Kidney capillary endothelial cell (primary cell): ENCODE data around the gene MYORG.
A peak's percentile ranks its signal among the peaks of the same experiment; 100 is the strongest.

Experiments used
- DNase-seq: peaks from one replicate; pipeline ENCODE4 v3.0.0-alpha.2; 2018; ENCODE audit warnings: low spot score

The MYORG gene

DNA sequence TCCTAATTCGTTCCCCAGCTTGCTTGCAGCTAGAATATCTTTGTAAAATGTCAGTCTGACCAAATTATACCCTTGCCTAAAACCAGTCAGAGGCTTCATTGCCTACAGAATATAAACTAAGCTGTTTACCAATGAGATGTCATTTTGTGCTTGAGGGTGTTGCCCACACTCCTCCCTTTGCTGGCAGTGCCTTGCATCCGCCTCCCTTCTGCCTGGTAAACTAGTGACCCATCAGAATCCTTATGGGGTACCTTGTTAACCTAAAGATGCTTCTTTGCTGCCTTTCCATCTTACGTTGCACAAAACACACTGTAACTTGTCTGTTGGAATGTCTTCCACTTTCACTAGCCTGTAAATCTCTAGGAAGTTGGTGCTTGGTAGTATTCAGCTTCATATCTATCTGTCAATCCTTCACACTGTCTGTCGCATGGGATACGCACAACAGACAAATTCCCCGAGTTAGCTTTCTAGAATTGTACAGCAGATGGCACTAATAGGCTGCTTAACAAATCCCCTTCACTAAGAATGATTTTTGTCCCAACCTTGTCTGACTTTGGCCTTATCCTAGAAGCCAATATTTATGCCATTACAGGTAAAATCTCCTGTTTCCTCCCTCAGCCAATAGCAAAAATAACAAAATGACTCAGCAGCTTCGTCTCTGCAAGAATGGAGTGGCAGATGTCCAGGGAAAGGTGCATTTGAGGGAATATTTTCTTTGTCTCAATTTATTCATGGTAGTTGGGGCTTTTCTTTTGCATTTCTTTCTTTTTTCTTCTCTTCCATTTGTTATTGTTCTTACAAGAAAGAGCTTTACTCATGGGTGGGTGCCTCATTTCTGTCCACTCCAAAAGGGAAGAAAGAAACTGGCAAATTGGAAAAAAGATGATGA, 44.4 kb downstream of the MYORG start:
- DNase-seq: peak; percentile 56

DNA sequence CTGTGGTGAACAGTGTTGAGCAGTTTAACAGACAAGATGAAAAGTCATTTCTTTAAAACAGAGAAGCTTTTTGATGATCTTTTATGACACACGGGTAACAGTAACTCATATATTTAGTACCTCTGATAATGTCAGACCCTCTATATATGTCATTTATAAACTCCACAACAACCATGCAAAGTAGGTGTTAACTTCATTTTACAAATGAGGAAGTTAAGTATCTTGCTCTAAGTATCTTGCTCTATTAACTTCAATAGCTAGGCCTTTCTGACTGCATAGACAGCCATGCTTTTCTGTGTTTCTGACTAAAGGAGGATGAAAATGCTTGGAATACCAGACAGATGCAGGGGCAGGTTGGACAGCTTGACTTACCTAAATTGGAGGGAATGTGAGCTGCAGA, 45.5 kb downstream of the MYORG start:
- DNase-seq: no peak

DNA sequence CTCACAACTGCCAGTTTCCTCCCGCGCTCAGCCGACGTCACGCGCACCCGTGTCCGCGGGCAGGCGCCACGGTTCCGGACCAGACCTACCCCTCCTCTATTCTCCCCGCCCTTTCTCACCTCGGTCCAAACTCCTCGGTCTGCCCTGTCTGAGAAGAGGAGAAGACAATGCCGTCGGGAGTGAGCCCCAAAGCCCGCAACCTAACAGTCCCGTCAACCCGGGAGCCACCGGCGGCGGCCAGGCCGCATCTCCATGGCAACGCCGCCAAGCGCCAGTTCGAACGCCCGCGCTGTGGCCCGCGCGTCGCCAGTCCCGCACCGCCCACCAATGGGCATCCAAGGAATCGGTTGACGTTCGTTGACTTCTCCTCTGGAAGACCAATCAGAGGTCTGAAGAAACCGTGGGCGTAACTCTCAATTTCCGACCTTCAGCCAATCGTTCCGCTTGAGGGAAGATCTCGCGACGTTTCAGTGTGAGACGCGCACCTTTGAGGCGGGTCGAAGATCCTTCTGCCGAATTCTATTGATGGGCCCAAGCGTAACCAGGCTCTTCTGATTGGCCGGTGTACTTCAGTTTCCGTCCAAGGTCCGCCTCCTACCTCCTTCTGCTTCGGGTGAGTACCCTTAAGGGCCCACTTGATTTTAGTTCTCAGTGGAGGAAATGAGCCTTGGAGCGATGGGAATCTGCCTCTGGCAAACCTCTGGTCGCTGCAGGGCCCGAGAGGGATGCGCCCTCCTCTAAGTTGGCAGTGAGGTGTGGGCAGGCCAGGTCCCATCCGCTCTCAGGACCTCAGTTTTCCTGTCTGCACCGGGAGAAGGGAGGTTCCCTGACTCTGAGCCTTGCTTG, 47.5 kb downstream of the MYORG start, which contains the start of the genes KIF24 and NUDT2:
KIF24 (minus strand) TSS at position 282 of the 846 bp plus-strand sequence. CDS start 17,922 bp downstream, outside the sequence.
NUDT2 (plus strand) TSS at position 583 of the 846 bp plus-strand sequence. CDS start 9,471 bp downstream, outside the sequence.
- peak; percentile 99 for DNase-seq

DNA sequence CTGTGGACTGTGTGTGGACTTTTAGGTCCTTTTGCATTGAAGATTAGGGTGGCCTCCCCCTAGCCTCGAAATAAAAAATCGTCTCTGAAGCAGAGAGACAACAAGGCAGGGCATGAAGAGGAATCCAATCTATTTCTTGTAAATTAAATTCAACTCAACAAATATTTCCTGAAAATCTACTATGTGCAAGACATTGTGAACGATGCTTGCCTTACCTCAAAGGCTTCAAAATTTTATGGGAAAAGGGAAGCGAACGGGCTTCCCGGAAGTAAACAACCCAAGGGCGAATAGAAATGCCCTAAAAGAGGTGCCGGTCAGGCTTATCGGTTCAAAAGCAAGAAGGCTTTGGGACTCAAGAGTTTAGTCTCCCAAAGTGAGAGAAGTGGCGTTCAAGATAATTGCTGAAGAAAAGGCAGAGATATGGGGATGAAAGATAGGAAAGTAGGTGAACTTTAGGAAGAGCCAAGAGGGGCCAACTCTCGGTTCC, 48.2 kb downstream of the MYORG start:
- DNase-seq: peak; percentile 50

DNA sequence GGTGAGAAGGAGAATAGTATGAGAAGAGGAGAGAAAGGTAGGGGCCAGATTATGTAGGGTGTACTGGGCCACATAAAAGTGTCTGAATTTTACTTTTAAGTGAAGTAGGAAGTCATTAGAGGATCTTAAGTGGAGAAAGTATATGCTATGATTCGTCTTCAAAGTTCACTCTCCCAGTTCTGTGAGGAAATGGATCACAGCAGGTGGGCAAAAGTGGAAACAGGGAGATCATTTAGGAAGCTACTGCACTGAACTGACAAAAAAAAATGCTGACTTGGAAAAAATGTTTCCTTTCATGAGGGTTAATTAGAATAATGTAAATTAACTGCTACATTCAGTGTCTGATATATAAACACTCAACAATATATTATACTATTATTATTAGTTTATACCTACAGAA, 50.0 kb downstream of the MYORG start:
- DNase-seq: no peak

DNA sequence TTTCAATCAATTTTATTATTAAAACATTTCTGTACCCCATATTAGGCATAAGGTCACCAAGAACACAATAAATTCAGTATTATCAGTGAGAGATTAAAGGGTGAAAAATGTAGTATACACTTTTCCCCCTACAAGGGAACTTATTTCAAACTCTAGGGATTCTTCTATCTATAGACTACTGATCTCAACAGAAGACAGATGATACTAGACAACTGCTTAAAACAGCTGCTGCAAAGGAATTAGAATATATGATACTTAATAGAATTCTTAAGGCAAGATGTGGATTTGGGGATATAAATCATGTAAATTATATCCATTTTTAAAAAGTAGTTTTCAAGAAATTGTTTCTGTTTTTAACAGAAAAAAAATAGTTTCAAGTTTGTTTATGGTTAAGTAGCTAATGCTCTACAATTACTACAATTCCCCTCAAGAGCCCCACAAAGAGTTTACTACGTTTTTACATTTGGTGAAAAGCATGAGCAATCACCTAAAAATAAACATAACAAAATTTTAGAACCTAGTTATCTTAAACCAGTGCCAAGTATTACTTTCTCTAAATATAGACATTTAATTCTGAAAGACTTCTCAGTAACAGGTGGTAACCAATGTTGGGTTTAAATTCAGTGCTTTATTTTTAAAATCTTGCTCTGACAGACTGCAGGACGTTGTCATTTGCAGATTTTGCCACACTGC, 53.7 kb downstream of the MYORG start:
- DNase-seq: no peak

DNA sequence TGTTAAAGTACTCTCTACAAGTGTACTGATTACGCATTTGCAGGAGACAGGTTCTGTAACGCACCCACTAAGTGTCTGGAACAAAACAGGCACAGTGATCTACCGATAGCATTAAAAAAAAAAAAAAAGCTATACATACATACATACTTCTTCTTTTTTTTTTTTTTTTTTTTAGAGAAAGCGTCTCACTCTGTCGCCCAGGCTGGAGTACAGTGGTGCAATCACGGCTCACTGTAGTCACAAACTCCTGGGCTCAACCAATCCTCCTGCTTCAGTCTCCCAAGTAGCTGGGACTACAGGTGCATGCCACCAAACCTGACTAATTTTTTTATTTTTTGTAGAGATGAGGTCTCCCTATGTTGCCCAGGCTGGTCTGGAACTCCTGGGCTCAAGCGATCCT, 55.2 kb downstream of the MYORG start:
- no peak for DNase-seq

DNA sequence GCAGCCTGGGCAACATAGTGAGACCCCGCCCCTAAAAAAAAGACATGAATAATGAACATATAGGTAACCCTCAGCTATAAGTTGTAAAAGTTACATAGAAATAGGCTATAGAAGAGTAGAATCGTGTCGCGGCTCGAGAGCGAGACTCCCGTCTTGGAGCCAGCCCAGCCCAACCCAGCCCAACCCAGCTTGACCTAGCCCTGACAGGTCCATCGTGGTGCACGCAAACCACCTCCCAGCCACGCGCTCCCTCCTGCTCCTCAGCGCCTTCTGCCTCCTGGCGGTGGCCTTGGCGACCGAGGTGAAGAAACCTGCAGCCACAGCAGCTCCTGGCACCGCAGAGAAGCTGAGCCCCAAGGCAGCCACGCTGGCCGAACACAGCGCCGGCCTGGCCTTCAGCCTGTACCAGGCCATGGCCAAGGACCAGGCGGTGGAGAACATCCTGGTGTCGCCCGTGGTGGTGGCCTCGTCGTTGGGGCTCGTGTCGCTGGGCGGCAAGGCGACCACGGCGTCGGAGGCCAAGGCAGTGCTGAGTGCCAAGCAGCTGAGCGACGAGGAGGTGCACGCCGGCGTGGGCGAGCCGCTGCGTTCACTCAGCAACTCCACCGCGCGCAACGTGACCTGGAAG, 58.4 kb downstream of the MYORG start:
- no peak for DNase-seq

DNA sequence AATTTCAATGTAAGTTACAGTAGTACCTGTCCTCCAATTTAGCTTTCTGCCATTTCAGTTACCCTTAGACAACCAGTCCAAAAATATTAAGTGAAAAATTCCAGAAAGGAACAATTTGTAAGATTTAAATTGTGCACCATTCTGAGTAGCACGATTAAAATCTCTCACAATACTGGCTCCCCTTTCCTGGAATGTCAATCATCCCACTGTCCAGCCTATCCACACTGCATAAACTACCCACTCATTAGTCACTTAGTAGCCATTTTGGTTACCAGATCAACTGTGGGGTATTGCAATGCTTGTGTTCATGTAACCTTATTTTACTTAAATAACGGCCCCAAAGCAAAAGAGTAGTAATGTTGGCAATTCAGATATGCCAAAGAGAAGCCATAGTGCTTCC, 59.3 kb downstream of the MYORG start:
- DNase-seq: no peak
